Effector CD8-positive, alpha-beta T cell (primary cell): ENCODE results near the gene MB21D2.

ENCODE experiments used
- DNase-seq: peaks from one replicate; lab custom pipeline; 2025; lab: John Stamatoyannopoulos, UW

MB21D2 gene

DNA sequence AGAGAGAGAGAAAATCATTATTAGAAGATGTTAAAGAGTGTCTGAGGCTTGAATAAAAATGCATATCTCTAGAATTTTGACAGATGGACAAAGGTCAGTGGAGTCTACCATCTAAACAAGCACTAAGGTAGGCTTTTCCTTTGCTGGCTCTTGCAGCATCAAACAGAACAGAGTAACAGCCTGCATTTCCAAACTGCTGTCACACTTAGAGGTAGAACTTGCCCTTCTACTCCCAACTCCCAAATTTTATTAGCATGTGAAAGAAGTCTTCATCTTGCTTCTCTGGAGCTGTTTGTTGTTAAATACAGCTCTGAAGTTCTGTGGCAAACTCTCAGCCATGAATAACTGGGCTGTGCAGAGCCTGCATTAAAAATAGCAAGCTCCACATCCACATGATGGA is 4.1 kb upstream of the MB21D2 start:
- no peak for DNase-seq

DNA sequence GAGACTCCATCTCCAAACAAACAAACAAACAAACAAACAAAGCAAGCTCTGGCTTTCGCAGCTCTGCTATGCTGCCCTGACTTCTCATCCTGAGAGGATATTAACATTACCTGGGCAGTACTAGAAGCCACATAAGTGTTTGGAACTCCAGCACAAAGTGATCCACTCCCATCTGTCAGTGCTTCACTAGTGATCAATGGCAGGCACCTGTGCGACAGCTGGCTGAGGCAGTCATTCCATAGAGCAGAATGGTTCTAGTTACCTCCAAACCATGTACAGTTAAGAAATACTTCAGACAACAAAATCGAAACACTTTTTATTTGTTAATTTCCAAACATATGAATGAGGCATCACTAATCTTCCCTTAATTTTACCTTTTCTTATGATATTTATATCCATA is 2.8 kb upstream of the MB21D2 start:
- DNase-seq, result no peak

GRCh38 chr3:192919901-192920300 is 2.2 kb upstream of the MB21D2 start:
- no peak for DNase-seq

DNA sequence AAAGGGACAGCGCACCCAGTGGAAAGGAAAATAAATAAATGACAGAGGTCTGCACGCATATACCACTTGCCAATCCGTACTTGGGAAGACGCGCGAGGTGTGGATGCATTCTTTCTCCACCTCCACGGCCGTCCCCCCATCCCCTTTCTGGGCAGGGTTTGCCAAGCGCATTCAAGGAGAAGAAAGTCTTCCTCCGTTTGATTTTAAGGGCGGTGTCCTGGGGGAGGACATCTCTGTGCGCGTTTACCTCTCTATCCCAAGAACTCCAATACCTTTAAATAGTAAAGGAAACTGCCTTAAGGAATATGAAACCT is 576 bp upstream of the MB21D2 start:
- DNase-seq, result no peak

GRCh38 chr3:192917028-192917403 is 640 bp downstream of the MB21D2 start:
- DNase-seq, result no peak

- DNase-seq, result no peak
Measured at GRCh38 chr3:192916371-192917027, 1.2 kb downstream of the MB21D2 start.

DNA sequence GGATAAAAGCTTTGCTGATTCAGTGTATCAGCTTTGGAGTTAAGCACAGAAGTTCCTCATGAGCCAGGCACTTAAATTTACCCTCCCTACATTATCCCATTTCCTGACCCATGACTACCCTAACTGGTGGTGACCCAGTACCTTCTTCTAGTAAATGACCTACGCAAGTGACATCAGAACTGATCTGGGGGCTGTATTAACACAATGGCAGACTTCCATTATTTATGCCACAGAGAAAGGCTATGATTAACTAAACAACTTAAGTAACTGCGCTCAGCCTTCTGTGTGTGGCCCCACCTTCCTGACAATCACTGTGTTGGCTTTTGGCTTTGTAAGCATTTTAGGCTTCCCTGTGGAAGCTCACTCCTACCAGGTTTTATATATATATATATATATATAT is 1.9 kb downstream of the MB21D2 start:
- no peak for DNase-seq

DNA sequence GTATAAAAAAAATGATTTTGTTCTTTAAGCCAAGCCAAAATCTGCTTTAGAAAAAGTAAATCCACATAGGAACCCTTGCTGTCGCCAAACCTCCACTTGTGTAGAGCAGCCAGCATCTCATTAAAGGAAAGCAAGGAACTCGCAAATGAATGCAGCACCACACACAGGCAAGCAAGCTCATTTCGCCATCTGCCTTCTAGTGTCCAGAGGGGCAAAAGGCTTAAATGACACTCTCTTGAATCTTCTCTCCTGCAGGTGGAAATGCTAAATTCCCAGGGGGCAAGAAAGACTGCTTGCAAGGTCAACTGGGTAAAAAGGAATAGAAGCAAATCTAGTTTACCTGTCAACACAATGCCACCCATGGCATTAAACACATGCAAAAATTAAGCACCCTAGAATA is 2.4 kb downstream of the MB21D2 start:
- DNase-seq, result no peak

- DNase-seq, result no peak
Measured at GRCh38 chr3:192914848-192915247, 2.8 kb downstream of the MB21D2 start.

- DNase-seq, result no peak
Measured at GRCh38 chr3:192913540-192913939, 4.1 kb downstream of the MB21D2 start.

GRCh38 chr3:192911293-192911692 is 6.4 kb downstream of the MB21D2 start:
- no peak for DNase-seq

GRCh38 chr3:192907784-192908183 is 9.9 kb downstream of the MB21D2 start:
- no peak for DNase-seq

DNA sequence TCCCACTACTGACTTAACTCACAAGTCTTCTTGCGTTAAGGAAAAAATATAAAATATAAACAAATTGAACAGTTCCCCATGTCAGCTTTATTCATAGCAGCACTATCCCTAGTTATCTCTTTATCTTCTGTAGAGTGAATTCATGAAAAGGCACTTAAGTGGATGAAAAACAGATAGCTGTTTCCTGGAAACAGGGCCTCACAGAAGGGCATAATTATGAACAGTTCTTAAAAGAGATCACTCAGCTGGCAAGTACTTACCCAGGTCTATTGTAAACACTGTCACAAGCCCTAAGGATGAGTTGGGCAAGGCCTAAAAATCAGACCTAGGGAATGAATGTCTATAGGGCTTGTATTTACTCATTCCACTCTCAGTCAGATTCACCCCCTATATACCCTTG is 10.7 kb downstream of the MB21D2 start:
- DNase-seq, result no peak

GRCh38 chr3:192905980-192906678 is 11.5 kb downstream of the MB21D2 start:
- DNase-seq, result no peak

DNA sequence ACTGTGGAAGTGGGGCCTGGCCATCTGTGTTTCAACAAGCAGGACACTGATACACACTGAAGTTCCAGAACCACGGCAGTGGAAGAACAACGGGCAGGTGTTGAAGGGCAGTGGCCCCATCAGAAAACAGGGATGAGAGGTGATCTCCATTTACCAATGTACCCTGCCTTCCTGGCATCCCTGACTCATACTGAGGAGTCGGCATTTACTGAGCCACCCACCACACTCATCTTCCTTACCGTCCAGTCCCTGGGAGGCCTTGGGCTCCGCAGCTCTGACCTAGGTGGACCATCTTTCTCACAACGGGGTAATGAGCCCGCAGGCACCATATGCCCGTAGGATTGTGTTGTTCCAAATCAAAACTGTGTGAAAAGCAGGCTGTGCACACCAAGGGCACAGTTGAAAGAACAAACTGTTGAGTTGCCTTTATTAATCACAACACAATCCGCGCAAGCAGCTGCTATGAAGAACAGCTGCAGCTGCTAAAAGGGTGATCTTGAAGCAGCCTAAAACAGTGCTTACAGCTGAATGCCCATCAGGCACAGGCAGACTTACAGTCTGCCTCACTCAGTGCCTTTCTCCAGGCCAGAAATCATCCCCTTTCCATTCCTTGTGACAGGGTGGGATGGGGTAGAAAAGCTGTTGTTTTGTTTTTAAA is 12.9 kb downstream of the MB21D2 start:
- no peak for DNase-seq

DNA sequence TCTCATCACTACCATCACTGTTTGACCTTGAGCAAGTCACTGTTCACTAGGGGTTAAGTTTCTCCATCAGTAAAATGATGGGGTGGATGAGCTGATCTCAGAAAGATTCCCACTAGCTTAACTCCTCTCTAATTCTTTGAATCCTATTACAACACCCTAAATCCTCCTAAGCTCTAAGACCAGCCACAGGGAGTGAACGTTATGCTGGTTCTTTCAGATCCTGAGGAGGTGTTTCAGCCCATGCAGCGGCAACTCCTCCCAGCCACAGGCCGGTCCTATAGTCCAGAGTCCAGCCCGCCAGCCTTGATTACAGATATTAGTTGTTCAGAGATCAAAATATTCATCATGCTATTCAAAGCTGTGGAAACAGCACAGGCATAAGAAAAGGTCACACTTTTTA is 15.1 kb downstream of the MB21D2 start:
- no peak for DNase-seq

DNA sequence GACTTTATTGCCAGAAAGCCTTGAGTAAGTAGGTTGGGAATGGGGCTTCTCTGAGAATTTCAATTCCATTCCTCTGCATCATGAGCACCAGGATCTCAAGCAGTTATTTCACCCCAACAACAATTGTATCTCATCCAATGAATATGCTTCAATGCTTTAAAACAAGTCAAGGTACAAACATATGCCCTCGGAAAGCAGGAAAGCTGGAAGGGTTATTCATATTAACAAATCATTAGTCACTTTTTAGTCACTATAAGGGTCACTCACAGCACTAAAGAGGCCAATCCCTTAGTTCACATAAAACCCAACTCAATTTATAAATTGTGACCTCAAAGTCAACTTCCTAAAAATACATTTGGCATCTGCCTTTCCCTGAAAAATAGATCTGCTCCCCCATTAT is 16.2 kb downstream of the MB21D2 start:
- DNase-seq, result no peak

GRCh38 chr3:192899540-192899982 is 18.1 kb downstream of the MB21D2 start:
- no peak for DNase-seq

DNA sequence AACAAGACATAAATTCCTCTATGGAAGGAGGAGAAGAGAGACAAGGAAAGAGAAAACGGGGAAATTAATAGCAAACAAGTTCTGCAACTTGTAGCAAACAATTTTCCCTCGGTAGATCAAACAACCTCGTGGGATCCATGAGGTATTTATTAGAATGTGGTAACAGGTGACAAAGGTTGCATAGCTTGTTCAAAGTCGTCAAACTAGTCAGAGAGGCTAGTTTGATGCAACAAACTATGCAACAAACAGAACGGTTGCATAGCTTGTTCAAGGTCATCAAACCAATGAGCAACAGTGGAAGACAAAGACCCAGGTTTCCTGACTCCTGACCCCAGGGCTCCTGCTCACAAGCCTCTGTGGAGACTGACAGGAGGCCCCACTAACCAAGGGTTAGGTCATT is 20.7 kb downstream of the MB21D2 start:
- no peak for DNase-seq

- no peak for DNase-seq
Measured at GRCh38 chr3:192896208-192896607, 21.4 kb downstream of the MB21D2 start.

DNA sequence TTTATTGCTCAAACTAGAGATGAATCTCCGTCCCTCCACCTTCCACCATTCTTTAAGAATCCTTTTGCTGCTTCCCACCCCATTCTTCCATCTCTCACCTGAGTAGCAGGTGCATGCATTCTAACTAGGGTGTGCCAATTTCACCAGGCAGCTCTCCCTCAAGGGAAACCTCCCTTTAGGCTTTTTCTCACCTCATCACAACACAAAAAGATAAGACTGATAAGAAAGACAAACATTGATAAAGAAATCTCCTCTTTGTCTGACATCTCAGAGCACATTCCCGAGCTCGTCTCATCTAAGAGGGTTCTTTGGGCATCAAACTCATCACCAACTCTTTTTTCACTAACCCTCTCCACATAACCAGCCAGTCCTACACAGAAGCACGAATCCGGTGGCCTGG is 23.0 kb downstream of the MB21D2 start:
- DNase-seq, result no peak

- DNase-seq, result no peak
Measured at GRCh38 chr3:192892981-192893700, 24.5 kb downstream of the MB21D2 start.
